CD4-positive, alpha-beta T cell treated with Interleukin-17A for 1 hour (primary cell): ENCODE data around the gene CAB39.

Experiments
- DNase-seq: peaks from one replicate; pipeline ENCODE4 v3.0.0-alpha.2; 2020

CAB39 gene

DNA sequence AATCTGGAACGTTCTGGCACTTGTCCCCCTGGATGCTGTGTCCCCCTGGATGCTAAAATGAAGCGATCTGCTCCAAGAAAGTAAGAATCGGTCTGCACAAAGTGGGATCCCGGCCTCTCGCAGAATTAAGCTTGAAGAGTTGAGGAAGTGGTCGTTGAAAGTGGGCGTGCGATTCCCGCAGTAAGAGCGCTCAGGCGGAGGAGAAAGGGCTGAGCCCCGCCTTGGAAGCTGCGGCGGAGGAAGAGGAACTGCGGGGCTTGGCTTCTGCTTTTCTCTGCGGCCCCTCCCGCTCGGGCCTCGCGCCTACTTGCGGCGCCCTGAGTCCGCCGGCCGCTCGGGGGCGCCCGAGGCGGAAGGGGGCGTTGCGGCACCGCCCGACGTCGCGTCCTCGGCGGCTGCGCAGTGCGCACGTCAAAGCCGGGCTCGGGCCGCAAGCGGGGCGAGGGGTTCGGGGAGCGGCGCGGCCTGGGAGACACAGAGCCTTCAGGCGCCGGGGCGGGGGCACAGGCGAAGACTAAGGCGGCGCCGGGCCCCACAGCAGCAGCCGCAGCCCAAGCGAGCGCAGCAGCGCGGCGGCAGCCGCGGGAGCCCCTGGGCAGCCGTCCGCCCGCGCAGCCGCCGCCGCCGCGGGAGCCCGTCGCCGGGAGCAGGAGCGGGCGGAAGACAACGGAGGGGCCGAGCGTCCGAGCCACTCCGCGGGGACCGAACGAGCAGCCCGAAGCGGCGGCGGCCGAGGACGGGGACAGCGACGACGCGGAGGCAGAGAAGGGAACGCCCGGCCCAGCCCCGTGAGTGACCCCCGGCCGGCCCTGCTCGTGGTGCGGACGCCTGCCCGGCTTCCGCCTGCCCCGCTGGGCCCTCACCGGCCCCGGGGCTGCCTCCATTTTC lies at the start of gene CAB39:
Gene CAB39, plus strand, starts transcription at position 400 of the 888 bp plus-strand sequence. CDS start 47,160 bp downstream, outside the sequence.
- peak; percentile 87 for DNase-seq

DNA sequence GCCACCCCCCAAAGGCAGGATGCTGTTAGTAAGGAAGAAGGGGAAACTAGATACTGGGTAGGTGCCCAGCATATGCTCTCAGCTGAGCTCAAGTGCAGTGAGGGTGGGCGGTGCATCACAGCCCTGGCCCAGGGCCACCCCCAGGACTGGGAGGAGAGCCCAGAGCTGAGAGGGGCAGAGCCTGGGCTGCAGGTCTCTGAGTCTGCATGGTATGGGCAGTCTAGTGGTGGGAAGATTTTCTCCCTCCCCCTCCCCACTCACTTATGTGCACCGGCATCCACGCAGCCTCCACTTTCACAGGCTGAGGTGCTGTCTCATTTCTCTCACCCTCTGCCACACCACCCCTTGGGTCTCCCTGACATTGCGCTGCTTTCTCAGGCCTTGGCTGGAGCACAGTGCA lies 48.5 kb upstream of the CAB39 start:
- DNase-seq: no peak

DNA sequence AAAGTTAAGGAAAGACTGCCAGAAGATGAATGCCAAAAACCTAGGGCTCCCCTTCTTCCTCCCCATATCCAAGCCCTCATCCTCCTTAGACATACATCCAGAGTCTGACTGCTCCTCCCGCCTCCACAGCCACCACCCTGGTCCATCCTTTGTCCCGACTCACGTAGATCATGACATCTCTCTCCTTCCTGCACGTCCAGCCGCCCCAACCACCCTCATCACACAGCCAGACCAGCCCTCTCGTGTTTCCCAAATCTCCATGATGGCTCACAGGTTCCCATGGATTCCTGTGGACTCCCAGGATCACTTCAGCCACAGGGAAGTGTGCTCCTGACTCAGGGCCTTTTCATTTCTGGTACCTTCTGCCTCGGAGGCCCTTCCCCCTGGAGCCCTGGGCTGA lies 47.8 kb upstream of the CAB39 start:
- DNase-seq: no peak

DNA sequence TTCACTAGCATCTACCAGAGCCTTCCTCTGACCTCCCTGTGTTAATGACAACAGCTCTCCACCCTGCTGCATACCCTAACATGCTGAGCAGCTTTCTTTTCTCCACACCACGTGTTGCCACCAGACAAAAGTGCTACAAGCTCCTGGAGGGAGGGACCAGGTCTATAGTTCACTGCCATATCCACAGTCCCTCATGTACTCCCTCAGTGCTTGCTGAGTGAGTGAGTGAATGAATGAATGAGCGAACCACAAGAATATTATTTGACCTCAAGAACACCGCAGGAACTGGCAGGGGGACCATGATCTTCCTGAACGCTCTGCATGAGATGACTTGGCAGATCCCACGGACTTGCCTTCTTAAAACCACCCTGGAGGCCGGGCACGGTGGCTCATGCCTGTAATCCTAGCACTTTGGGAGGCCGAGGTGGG lies 47.4 kb upstream of the CAB39 start:
- no peak for DNase-seq

DNA sequence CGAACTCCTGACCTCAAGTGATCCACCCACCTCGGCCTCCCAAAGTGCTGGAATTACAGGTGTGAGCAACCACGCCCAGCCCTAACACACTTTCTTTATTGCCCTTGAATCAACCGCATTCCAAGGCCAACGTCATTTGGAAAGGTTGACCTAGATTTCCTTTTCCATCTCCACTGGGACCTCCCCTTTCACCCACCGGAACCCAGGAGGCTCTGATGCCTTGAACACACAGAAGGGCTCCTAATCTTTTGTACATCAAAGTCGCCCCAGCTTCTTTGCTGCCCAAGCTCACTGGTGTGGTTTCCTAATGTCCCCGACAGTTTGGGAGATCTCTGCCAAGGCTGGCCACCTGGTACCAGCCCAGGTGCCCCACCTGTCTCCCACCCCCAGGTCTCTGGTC lies 46.2 kb upstream of the CAB39 start:
- DNase-seq: no peak

DNA sequence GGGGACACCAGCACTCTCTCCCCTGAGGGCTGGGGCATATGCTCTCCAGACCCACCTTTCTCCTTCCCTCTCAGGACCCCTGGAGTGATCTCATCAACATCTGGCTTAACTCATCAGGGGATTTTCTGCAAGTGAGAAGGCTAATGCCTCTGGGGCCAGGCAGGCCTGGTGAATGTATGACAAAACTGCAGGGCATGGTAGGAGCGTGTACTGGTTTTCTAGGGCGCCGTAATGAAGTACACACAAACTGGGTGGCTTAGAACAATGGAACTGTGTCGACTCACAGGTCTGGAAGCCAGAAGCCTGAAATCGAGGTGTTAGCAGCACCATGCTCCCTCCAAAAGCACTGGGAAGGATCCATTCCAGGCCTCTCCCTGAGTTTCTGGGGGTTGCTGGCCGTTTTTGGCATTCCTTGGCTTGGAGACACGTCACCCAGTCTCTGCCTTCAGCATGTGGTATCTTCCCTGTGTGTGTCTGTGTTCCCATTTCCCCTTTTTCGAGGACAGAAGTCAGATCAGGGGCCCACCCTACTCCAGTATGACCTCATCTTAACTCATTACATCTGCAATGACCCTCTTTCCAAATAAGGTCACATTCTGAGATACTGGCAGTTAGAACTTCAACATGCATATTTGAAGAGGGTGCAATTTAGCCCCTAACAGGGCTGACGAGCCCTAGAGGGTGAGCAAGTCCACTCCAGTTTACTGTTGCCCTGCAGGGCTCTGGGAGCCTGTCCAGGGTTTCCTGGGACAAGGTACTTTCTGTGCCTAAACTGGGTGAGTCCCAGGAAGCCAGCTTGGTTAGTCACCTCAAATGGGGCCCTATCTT lies 45.5 kb upstream of the CAB39 start:
- DNase-seq: no peak

DNA sequence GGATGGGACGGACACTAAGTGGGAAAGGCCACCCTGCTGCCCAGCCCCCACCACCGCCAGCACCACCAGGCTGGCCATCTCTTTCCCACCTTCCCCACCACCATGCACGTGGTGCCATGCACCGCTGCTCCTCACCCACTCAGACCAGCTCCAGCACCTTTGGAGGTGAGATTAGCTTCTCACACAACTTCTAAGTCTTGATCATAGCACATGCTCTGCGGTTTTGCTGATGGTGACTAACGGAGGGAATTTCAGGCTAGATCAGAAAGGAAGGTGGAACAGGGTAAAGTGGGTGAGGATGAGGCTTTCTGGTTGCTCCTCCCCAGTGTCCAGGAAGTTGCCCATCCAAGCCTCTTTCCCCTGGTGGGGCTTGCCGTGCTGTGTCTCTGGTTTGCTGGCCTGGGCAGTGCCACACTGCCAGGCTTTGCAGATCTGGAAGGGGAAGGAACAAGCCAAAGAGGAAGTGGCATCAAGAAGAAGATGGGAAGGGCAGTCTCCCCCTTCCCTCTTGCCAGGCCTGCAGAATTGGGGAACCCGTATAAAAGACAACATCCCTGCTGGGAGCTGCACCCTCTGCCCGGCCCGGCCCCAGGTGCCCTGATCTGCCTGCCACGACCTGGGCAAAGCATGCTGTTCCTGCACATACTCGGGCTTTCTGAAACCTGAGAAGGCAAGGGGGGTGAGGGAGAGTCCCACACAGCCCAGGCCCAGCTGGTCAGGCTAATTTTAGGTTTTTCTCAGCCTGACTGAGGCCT lies 44.3 kb upstream of the CAB39 start:
- peak; percentile 43 for DNase-seq

DNA sequence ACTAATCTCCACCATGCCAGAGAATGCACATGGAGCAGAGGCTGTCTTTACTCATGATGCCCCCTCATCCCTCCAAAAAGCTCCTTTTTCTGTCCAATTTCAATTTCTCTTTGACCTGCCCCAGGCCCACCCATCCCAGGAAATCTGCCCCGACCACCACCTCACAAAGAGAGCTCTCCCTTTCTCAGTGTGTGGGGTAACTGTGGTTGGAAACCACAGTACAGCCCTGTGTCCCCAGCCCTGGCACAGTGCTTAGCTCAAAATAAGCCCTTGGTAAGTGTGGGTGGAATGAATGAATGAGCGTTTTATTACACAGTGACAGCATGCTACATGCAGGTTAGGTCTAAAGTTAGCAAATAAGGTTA lies 43.7 kb upstream of the CAB39 start:
- no peak for DNase-seq

DNA sequence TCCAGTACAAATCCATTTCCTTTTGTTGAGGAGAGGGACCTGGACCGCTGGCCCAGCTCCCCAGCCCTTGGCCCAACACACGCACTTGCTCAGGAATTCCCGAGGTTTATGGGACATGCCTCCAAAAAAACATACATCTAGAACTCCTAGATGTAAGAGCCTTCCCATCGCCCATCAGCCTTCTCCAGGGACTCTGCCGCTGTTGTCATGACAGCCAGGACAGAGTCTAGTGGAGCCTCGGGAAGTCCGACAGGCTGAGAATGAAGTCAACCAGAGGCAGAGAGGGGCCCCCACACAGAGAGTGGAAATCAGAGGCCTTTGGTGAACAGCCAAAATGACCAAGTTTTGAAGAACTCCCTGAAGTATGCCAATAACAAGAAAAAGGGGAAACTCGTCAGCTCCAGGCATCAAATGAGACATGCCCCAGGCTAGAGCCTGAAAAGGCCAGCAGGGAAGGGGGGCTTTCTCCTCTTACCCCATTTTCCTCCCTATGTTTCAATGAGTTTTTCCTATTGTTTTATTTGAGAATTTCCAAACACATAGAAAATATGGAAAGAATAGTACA lies 43.2 kb upstream of the CAB39 start:
- no peak for DNase-seq

DNA sequence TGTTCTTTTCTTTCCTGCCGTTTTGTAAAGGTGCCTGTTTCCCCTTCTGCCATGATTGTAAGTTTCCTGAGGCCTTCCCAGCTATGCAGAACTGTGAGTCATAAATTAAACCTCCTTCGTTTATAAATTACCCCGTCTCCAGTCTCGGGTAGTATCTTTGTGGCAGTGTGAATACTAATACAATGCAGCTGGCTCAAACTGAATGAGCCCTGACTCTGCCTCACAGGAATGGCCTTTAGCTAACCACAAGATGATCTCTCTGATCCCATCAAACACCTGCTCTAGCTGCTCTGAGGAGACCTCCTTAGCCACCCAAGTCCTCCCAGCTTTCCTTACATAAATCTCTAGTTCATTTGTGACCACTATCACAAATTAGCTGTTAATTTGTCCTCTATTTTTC lies 41.5 kb upstream of the CAB39 start:
- DNase-seq: no peak

DNA sequence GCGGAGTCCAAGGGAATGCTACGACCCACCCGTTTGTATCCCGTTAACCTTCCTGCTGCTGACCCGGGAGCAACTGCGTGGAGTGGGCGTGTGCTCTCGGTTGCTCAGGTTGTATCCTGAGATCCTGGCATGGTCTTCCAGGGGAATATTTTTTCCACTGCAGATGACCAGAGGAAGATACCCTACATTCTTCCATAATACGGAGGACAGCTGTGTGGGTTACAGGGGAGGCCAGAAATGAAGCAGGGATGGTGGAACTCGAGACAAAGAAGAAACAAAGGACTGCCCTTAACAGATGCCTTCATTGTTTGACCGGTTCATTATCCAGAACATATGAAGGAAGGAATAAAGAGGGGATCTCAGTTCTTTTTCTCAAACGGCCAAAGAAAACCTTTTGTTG lies 39.8 kb upstream of the CAB39 start:
- DNase-seq: no peak

DNA sequence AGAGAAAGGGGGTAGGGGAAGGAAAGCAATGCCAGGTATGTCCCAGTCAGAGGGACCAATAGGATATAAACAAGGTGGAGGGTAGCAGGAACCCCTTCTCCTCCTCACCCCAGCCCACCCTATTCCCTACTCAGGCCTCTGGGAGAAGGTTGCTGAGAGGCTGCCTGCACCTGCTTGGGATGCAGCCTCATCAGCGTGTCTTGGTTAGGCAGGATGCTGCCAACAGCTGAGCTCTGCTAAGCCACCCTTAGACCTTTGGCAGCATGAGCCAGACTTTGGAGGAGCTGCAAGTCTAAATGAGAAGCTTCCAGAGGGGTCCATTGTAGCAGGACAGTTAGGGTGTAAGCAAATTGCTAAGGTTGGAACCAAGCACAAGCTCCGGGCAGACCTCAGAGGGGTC lies 38.2 kb upstream of the CAB39 start:
- no peak for DNase-seq

DNA sequence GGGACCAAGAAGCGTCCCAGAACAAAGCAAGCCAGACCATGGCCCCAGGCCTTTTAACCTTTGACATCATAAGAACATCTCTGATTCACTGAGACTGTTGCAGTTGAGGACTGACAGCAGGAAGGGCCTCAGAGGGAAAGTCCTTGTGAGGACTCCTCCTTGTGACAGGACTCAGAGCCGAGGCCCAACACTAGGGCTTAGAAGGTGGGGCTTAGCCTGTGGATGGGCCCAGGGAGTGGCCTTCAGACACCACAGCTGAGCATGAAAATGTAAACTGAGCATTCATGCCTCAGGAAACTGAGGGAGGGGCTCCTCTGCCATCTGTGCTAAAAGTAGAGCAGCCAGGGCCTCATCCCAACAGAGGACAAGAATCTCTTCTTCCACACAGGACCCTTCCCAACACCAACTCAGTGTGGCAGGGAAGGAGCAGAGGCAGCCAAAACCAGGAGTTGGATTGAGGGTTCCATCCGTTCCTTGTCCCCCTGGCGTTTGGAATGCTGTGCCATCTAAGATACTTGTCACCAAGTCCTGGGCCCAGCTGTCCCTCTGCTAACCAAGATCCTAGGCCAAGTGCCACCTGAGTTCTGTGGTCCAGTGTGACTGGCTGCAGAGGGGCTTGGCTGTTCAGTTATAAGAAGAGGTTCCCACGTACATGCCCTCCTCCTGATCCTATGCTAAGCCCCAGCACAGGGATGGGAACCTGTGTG lies 37.5 kb upstream of the CAB39 start:
- DNase-seq: no peak

DNA sequence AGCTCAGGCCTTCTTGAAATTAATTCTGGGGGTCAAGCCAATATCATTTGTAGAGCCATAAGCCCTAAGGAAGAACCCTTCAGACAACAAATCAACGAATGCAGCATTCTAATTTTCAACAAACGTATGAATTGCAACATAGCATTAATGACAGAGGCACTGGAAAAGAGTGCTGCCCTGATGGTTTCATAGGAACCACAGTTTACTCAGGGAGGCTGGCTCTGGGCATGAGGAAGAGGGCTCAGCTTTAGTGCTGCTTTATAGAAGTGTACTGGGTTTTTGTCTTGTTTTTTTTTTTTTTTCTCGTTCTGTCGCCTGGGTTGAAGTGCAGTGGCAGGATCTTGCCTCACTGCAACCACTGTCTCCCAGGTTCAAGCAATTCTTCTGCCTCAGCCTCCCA lies 36.1 kb upstream of the CAB39 start:
- DNase-seq: no peak

DNA sequence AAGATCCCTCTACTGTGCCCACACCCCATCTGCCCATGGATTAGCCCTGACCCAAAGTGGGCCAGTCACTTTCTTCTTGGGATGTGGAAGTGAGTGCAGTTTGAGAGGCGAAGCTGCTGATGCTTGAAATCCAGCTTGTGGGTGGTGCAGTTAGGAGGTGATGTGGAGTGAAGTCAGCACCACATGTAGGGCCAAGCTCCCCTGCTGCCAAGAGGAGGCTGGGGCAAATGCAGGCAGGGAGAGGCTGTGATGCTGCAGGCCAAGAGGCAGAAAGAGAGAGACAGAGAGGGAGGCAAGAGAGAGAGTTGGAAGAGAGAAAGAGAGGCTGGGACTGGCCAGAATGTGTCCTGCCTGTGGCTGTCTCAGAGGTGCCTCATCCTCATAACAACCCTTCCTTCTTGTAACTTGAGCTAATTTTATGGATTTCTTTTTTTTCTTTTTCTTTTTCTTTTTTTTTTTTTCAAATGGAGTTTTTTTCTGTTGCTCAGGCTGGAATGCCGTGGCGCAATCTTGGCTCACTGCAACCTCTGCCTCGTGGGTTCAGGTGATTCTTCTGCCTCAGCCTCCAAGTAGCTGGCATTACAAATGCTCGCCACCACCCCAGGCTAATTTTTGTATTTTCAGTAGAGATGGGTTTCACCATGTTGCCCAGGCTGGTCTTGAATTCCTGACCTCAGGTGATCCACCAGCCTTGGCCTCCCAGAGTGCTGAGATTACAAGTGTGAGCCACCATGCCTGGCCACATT lies 35.3 kb upstream of the CAB39 start:
- no peak for DNase-seq

DNA sequence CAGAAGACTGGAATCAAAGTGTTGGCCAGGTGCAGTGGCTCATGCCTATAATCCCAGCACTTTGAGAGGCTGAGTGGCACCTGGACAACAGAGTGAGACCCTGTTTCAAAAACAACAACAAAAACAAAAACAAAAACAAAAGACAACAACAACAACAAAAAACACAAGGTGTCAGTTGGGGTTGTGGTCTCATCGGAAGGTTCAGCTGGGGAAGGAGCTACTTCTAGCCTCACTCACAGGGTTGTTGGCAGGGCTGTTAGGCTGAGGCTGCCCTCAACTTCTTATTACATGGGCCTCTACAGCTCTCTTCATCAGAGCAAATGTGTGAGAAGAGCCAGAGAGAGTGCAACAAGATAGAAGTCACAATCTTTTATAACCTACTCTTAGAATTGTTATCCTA lies 34.6 kb upstream of the CAB39 start:
- DNase-seq: no peak

DNA sequence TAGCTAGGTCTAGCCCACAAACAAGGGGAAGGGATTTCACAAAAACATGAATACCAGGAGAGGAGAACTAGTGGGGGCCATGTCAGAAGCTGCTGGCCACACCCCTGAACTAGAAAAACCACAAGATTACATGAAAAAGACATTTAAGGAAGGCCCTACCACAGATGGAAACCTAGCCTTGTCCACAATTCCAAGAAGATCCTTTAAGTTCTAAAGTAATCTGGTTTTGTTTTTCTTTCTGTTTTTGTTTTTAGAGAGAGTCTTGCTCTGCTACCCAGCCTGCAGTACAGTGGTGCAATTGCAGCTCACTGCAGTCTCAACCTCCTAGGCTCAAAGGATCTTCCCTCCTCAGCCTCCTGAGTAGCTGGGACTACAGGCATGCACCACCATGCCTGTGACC lies 34.2 kb upstream of the CAB39 start:
- no peak for DNase-seq

DNA sequence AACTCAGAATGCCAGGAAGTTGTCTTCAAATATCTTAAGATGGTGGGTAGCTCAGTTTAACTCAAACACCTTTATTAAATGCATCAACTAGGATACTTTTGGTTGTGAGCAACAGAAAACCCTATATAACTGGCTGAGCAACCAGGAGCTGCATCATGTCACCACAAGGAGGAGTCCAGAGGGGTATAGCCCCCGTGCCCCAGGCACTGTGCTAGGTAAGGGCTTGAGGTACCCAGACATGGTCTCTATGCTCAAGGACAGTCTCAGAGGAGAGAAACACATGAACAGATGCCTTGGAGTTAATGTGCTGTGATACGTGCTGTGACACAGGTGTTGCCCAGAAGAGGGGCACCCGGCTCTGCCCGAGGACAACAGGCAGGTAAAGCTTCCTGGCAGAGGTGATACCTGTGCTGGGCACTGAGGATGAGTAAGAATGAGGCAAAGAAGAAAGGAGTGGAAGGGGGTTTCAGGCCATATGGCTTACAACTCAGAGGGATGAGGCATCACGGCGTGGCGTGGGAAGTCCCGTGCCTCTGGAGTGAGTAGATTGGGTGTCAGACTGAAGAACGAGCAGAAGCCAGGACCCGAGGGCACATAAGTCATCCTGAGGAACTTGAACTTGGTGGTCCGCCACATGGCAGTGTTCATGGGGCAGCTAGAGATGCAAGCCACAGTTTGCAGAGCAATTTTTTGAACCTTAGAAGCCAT lies 32.0 kb upstream of the CAB39 start:
- no peak for DNase-seq

DNA sequence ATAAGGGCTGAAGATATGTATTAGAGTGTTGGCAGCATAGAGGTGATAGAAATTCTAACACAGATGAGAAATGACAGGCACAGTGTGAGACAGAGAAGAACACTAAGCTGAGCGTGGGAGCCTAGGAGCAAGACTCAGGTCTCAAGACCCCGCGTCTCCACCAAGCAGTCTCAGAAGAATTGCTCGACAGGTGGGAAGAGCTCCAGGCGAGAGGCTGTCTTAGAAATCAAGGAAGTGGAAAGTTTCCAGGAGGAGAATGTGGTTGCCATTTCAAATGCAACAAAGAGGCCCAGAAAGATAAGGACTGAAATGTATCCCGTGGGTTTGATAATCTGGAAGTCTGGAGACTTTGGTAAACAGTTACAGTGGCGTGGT lies 31.5 kb upstream of the CAB39 start:
- DNase-seq: no peak

DNA sequence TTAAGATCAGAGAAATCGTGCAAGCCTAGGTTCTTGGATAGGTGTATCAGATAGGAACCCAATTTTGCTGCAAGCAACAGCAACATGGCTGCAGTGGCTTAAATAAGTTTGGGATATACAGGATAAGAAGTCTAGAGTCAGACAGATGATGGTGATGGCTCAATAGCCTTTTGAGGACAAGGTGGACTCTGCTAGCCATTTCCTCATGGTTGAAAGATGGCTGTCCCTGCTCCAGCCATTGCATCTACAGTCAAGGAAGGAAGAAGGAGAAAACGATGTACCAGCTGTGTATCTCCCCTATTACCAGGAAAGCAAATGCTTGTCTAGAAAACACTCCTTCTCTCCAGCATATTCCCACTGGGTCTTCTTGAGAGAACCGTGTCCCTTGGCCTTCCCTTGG lies 30.1 kb upstream of the CAB39 start:
- no peak for DNase-seq
